NOMO-1 (cell line): ENCODE measurements around the gene CFAP61.

ENCODE experiments used
- DNase-seq, 2 experiments: peaks; one replicate each; lab custom pipeline; 2025; ENCODE audit not compliant: unreplicated experiment in 2 of 2; lab: John Stamatoyannopoulos, UW

The CFAP61 gene

GRCh38 chr20:20386192-20386591 is 333.9 kb downstream of the CFAP61 start:
- no peak for DNase-seq

GRCh38 chr20:20390393-20390792 is 338.1 kb downstream of the CFAP61 start:
- no peak for DNase-seq

- no peak for DNase-seq
These were observed 338.8 kb downstream of the CFAP61 start for GRCh38 chr20:20391115-20391514.

- no peak for DNase-seq
These were observed 339.4 kb downstream of the CFAP61 start for GRCh38 chr20:20391766-20392165.

GRCh38 chr20:20393207-20394120 is 341.1 kb downstream of the CFAP61 start:
- peak; percentile 18 to 52 for DNase-seq

GRCh38 chr20:20395087-20395486 is 342.8 kb downstream of the CFAP61 start:
- no peak for DNase-seq

- no peak for DNase-seq
These were observed 343.7 kb downstream of the CFAP61 start for GRCh38 chr20:20395903-20396568.

GRCh38 chr20:20396794-20397193 is 344.5 kb downstream of the CFAP61 start:
- no peak for DNase-seq

GRCh38 chr20:20398123-20398522 is 345.8 kb downstream of the CFAP61 start:
- DNase-seq: no peak

GRCh38 chr20:20399531-20400500 is 347.5 kb downstream of the CFAP61 start:
- no peak for DNase-seq

GRCh38 chr20:20401991-20402390 is 349.7 kb downstream of the CFAP61 start:
- no peak for DNase-seq

- no peak for DNase-seq
These were observed 352.3 kb downstream of the CFAP61 start for GRCh38 chr20:20404633-20405032.

GRCh38 chr20:20405623-20406022 is 353.3 kb downstream of the CFAP61 start:
- no peak for DNase-seq

GRCh38 chr20:20406306-20406705 is 354.0 kb downstream of the CFAP61 start:
- DNase-seq: no peak

GRCh38 chr20:20407891-20408805 is 355.8 kb downstream of the CFAP61 start:
- no peak for DNase-seq

- DNase-seq: no peak
These were observed 357.0 kb downstream of the CFAP61 start for GRCh38 chr20:20409331-20409730.
